IMR-90 (cell line): ENCODE results near the gene COL19A1.

ENCODE experiments used
- BHLHE40 ChIP-seq: fragments of 150-350 bp; IDR thresholded peaks from 2 replicates; pipeline ENCODE4 v1.6.1; 2016; ENCODE audit warnings: mild to moderate bottlenecking, low read depth, low read length
- CEBPB ChIP-seq: IDR thresholded peaks from 2 replicates; pipeline ENCODE4 v1.6.1; 2012; ENCODE audit warnings: low read depth, low read length, improper control_type of control experiment
- CTCF ChIP-seq: conservative IDR thresholded peaks from 2 replicates; pipeline ENCODE4 v1.5.1; 2012; ENCODE audit warnings: mild to moderate bottlenecking, low read depth, low read length, improper control_type of control experiment
- MAFK ChIP-seq: IDR thresholded peaks from 2 replicates; pipeline ENCODE4 v1.6.1; 2012; ENCODE audit warnings: low read depth, low read length, improper control_type of control experiment
- MAZ ChIP-seq: IDR thresholded peaks from 2 replicates; pipeline ENCODE4 v1.6.1; 2012; ENCODE audit warnings: low read depth, mild to moderate bottlenecking, low read length, improper control_type of control experiment, moderate library complexity, borderline replicate concordance
- MXI1 ChIP-seq: IDR thresholded peaks from 2 replicates; pipeline ENCODE4 v1.6.1; 2012; ENCODE audit warnings: low read depth, mild to moderate bottlenecking, low read length, moderate library complexity, borderline replicate concordance
- NFE2L2 ChIP-seq: fragments of 150-350 bp; IDR thresholded peaks from 2 replicates; pipeline ENCODE4 v1.6.1; 2016; ENCODE audit warnings: low read depth, mild to moderate bottlenecking, low read length
- POLR2A ChIP-seq: IDR thresholded peaks from 2 replicates; pipeline ENCODE4 v1.6.1; 2012; ENCODE audit warnings: mild to moderate bottlenecking, low read depth, low read length
- RAD21 ChIP-seq: IDR thresholded peaks from 2 replicates; pipeline ENCODE4 v1.6.1; 2012; ENCODE audit warnings: low read length, improper control_type of control experiment
- RCOR1 ChIP-seq: IDR thresholded peaks from 2 replicates; pipeline ENCODE4 v1.6.1; 2012; ENCODE audit warnings: mild to moderate bottlenecking, low read length, improper control_type of control experiment; ENCODE audit not compliant: insufficient replicate concordance
- SMC3 ChIP-seq: fragments of 150-350 bp; IDR thresholded peaks from 2 replicates; pipeline ENCODE4 v1.6.1; 2016; ENCODE audit warnings: low read depth, mild to moderate bottlenecking, antibody characterized with exemption, low read length, moderate library complexity
- TF ChIP-seq, protein P1 (sequence below): fragments of 150-350 bp; IDR thresholded peaks from 2 replicates; pipeline ENCODE4 v1.6.1; 2017; ENCODE audit warnings: mild to moderate bottlenecking, antibody characterized with exemption, low read length, low read depth

GRCh38 chr6:70194421-70194820, 328.1 kb downstream of the COL19A1 start:
- TF ChIP-seq MAFK (no peak), BHLHE40 (no peak), CTCF (no peak), RAD21 (no peak), MXI1 (no peak), POLR2A (no peak), SMC3 (no peak), NFE2L2 (no peak), MAZ (no peak), CEBPB (no peak), RCOR1 (no peak)
- TF ChIP-seq, protein P1, sequence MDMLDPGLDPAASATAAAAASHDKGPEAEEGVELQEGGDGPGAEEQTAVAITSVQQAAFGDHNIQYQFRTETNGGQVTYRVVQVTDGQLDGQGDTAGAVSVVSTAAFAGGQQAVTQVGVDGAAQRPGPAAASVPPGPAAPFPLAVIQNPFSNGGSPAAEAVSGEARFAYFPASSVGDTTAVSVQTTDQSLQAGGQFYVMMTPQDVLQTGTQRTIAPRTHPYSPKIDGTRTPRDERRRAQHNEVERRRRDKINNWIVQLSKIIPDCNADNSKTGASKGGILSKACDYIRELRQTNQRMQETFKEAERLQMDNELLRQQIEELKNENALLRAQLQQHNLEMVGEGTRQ, result no peak
